GM12878 (cell line): ENCODE data around the gene IL17RC. TPM values are rescaled to one million over a fixed set of nuclear protein-coding genes. Genes with fewer than 3 reads are reported as not detected.

ENCODE experiments used
- ATAC-seq: fragments of 200-7000 bp; cut with Tn5 transposase; 3 replicates; pipeline ENCODE4 v1.9.1; 2020; ENCODE audit warnings: mild to moderate bottlenecking, moderate library complexity
- BruUV-seq: library from RNA; stranded (reverse); fragments of 400-500 nt; replicated peaks from 2 replicates; lab custom pipeline; 2021; lab: Mats Ljungman, UMichigan
- CTCF ChIA-PET: fragments of 300-600 bp; sonication (Branson Sonifier 250); formaldehyde crosslinking; extraction: SDS; loops from one replicate; lab custom pipeline; 2021; ENCODE audit warnings: inconsistent platforms; lab: Yijun Ruan, JAX
- POLR2A ChIA-PET: fragments of 350-600 bp; formaldehyde crosslinking; extraction: SDS; loops from one replicate; lab custom pipeline; 2021; ENCODE audit warnings: inconsistent platforms; lab: Charles Lee
- RAD21 ChIA-PET: fragments of 300-600 bp; sonication (Branson Sonifier 250); formaldehyde crosslinking; loops from one replicate; lab custom pipeline; 2023; ENCODE audit warnings: antibody characterized with exemption; ENCODE audit not compliant: unreplicated experiment; lab: Charles Lee
- SMC1A ChIA-PET: fragments of 300-600 bp; sonication (Branson Sonifier 250); formaldehyde crosslinking; loops from one replicate; lab custom pipeline; 2023; ENCODE audit not compliant: unreplicated experiment, uncharacterized antibody; lab: Charles Lee
- DNase-seq: peaks from one replicate; pipeline ENCODE4 v3.0.0-alpha.2; 2011; ENCODE audit warnings: low read depth, low spot score
- FAIRE-seq: peaks from 3 replicates; lab custom pipeline; 2011; peaks lifted over from hg19 to GRCh38; lab: Jason Lieb, UNC
- H2AFZ ChIP-seq: 2 replicates; pipeline ENCODE4 v1.6.0; 2011; ENCODE audit warnings: low read depth, low read length, control low read depth; ENCODE audit not compliant: control insufficient read depth
- H3K27ac ChIP-seq: 2 replicates; pipeline ENCODE4 v1.5.1; 2011; ENCODE audit warnings: control low read depth; ENCODE audit not compliant: control insufficient read depth, insufficient read depth
- H3K27me3 ChIP-seq, 2 experiments: replicated peaks in 1 of 2; 2 replicates each; pipeline versions ENCODE4 v1.6.0 to v1.6.1; 2011; ENCODE audit warnings: low read length in 1 of 2; ENCODE audit not compliant: control insufficient read depth in 2 of 2, insufficient read depth in 2 of 2
- H3K36me3 ChIP-seq, 2 experiments: 2 replicates each; pipeline ENCODE4 v1.5.1; 2011; ENCODE audit warnings: low read length in 1 of 2; ENCODE audit not compliant: control insufficient read depth in 2 of 2, insufficient read depth in 2 of 2
- H3K4me1 ChIP-seq: 2 replicates; pipeline ENCODE4 v1.6.1; 2011; ENCODE audit warnings: mild to moderate bottlenecking, low read length, moderate library complexity, mixed read lengths; ENCODE audit not compliant: control insufficient read depth, insufficient read depth
- H3K4me2 ChIP-seq: 2 replicates; pipeline ENCODE4 v1.6.0; 2011; ENCODE audit warnings: control low read depth; ENCODE audit not compliant: control insufficient read depth, insufficient read depth
- H3K4me3 ChIP-seq: fragments of 200-600 bp; sonication (generic); 2 replicates; pipeline ENCODE4 v1.5.1; 2016
- H3K79me2 ChIP-seq: 2 replicates; pipeline ENCODE4 v1.6.0; 2011; ENCODE audit warnings: low read length; ENCODE audit not compliant: control insufficient read depth, insufficient read depth
- H3K9ac ChIP-seq: 2 replicates; pipeline ENCODE4 v1.8.0; 2011; ENCODE audit warnings: low read length, control low read depth, mixed read lengths; ENCODE audit not compliant: control insufficient read depth, insufficient read depth
- H3K9me3 ChIP-seq: replicated peaks from 3 replicates; pipeline ENCODE4 v1.5.1; 2011; ENCODE audit warnings: mild to moderate bottlenecking, low read length; ENCODE audit not compliant: control insufficient read depth, insufficient read depth
- H4K20me1 ChIP-seq: 2 replicates; pipeline ENCODE4 v1.6.0; 2011; ENCODE audit not compliant: control insufficient read depth, insufficient read depth
- MTA3 ChIP-seq: IDR thresholded peaks from 2 replicates; pipeline ENCODE4 v1.6.1; 2012; ENCODE audit warnings: low read length, inconsistent platforms, borderline replicate concordance
- NR2C1 ChIP-seq: fragments of 450-650 bp; IDR thresholded peaks from 2 replicates; pipeline ENCODE4 v1.6.1; 2017; ENCODE audit warnings: antibody characterized with exemption, mild to moderate bottlenecking, moderate library complexity
- TCF12 ChIP-seq: IDR thresholded peaks from 2 replicates; pipeline ENCODE4 v1.6.1; 2011; ENCODE audit warnings: low read depth, mild to moderate bottlenecking, low read length
- ZSCAN29 ChIP-seq: fragments of 450-650 bp; IDR thresholded peaks from 2 replicates; pipeline ENCODE4 v1.6.1; 2017; ENCODE audit warnings: mild to moderate bottlenecking, moderate library complexity
- WGBS: methylation state at CpG from one replicate; pipeline ENCODE4 v1.1.6; 2016; ENCODE audit warnings: low lambda C conversion rate; ENCODE audit not compliant: insufficient replicate concordance, insufficient coverage; ENCODE audit errors: missing lambda C conversion rate; 5-methylcytosine and 5-hydroxymethylcytosine counted together
- in situ Hi-C: fragments of 300-500 bp; cut with MboI; formaldehyde crosslinking; loops from 9 replicates; pipeline ENCODE4 v1.14.3; 2018; ENCODE audit warnings: mixed read lengths
- intact Hi-C: fragments of 100-400 bp; cut with micrococcal nuclease; formaldehyde crosslinking; loops from one replicate; pipeline ENCODE4 v1.14.2; 2022; ENCODE audit not compliant: unreplicated experiment
- polyA plus RNA-seq, 11 experiments: library from polyadenylated mRNA; depleted of rRNA in 4 of 11; unstranded in 6 of 11; stranded (reverse) in 5 of 11; fragments of >200 nt; fragmentation: Nextera tagmentation in 4 of 11; fragmentation: Illumina TruSeq in 1 of 11; extraction: Ambion mirVana in 4 of 11; extraction: Trizol in 1 of 11; gene quantifications; 1 replicate in 1 of 11; 2 replicates in 10 of 11; pipeline versions ENCODE4 v1.2.1 to v1.2.3, GENCODE V29; 2011 to 2016; ENCODE audit warnings: inconsistent platforms in 2 of 11, missing spikeins in 2 of 11, low read depth in 1 of 11
- total RNA-seq, 4 experiments: library from RNA; depleted of rRNA in 3 of 4; stranded (reverse); fragments of >200 nt in 3 of 4; fragmentation: Illumina TruSeq in 1 of 4; extraction: Trizol in 1 of 4; gene quantifications; 2 replicates each; pipeline versions ENCODE4 v1.2.1 to v1.2.3, GENCODE V29; 2013 to 2021

The IL17RC gene
- total and polyA plus RNA-seq, 10 of the 15 experiments (the other 5 are each of a cell fraction or from before 2014, with no cell fraction given), result 0.07 to 4.4 (median 0.34) TPM; not detected in 3

GRCh38 chr3:9946112-9947024 is 29.5 kb downstream of the IL17RC start:
- no peak for TF ChIP-seq ZSCAN29
- TF ChIP-seq NR2C1, result no peak
- TF ChIP-seq MTA3, result no peak
- no peak for TF ChIP-seq TCF12
- no peaks in the 10 kb centered on the region for H4K20me1 ChIP-seq
- ChIA-PET POLR2A (no interaction called here), CTCF (no interaction called here), SMC1A (no interaction called here), RAD21 (no interaction called here)
- BruUV-seq, result no TSS peak
- intact Hi-C loops (no loop called here), in situ Hi-C loops (no loop called here)
- peaks cover 1% of the 10 kb centered on the region; the same call in 1 of the 2 replicates for H3K4me1 ChIP-seq
- H2AFZ ChIP-seq, result no peak overlapping the region
- H3K4me3 ChIP-seq, result no peak overlapping the region
- FAIRE-seq (no peak), DNase-seq (no peak), ATAC-seq (no peak)
- H3K4me2 ChIP-seq, result no peak overlapping the region
- H3K36me3 ChIP-seq, result peaks cover 0 to 6% of the 10 kb centered on the region in 2 experiments; a peak in 2 of 4 replicates
- WGBS, result 96% methylated on average over 69 of the region's 90 CpGs
- no peak overlapping the region for H3K9ac ChIP-seq
- no peaks in the 10 kb centered on the region for H3K9me3 ChIP-seq
- no peak overlapping the region for H3K27ac ChIP-seq
- no peaks in the 10 kb centered on the region for H3K27me3 ChIP-seq
- H3K79me2 ChIP-seq, result no peaks in the 10 kb centered on the region
